Endothelial cell (in vitro differentiated cells): Measurements from ENCODE around the gene LDLRAD2. TPM values are rescaled to one million over a fixed set of nuclear protein-coding genes. Genes with fewer than 3 reads are reported as not detected.

Experiments used
- DNase-seq: peaks from one replicate; pipeline ENCODE4 v3.0.0; 2021; ENCODE audit warnings: low spot score
- H3K27ac Mint-ChIP-seq: one replicate; pipeline ENCODE4 v1.8.0; 2021; ENCODE audit warnings: mixed read lengths, inconsistent platforms; ENCODE audit not compliant: unreplicated experiment
- H3K27me3 Mint-ChIP-seq: one replicate; pipeline ENCODE4 v1.8.0; 2021; ENCODE audit warnings: mild to moderate bottlenecking, moderate library complexity, mixed read lengths, inconsistent platforms; ENCODE audit not compliant: unreplicated experiment
- H3K36me3 Mint-ChIP-seq: one replicate; pipeline ENCODE4 v1.8.0; 2021; ENCODE audit warnings: mild to moderate bottlenecking, low read depth, mixed read lengths, inconsistent platforms; ENCODE audit not compliant: unreplicated experiment
- H3K4me1 Mint-ChIP-seq: one replicate; pipeline ENCODE4 v1.8.0; 2021; ENCODE audit warnings: mild to moderate bottlenecking, mixed read lengths, inconsistent platforms; ENCODE audit not compliant: unreplicated experiment
- H3K4me3 Mint-ChIP-seq: one replicate; pipeline ENCODE4 v1.8.0; 2021; ENCODE audit warnings: mild to moderate bottlenecking, mixed read lengths, inconsistent platforms; ENCODE audit not compliant: unreplicated experiment
- H3K9me3 Mint-ChIP-seq: one replicate; pipeline ENCODE4 v1.8.0; 2021; ENCODE audit warnings: mixed read lengths, inconsistent platforms; ENCODE audit not compliant: unreplicated experiment
- total RNA-seq: library from RNA; stranded (reverse); fragmentation: NEBNext Ultra II Directional; extraction: Animal tissue kit (Norgen Biotek cat#: 25700); gene quantifications from one replicate; pipeline ENCODE4 v1.2.1, GENCODE V29; 2021; ENCODE audit not compliant: unreplicated experiment
- TF ChIP-seq, protein P1 (sequence below): fragments of 200-600 bp; sonication (generic); IDR thresholded peaks from one replicate; pipeline ENCODE4 v1.5.0; 2021; ENCODE audit warnings: antibody characterized with exemption; ENCODE audit not compliant: unreplicated experiment

The LDLRAD2 gene
- total RNA-seq, 1 donor from 2014 or later, result 1.3 TPM

GRCh38 chr1:21793104-21793503 lies 19.0 kb upstream of the LDLRAD2 start:
- Mint-ChIP-seq H3K4me3 (no peak overlapping the region), H3K4me1 (no peaks in the 10 kb centered on the region), H3K36me3 (peaks cover 9% of the 10 kb centered on the region), H3K27ac (no peak overlapping the region), H3K27me3 (peaks cover 2% of the 10 kb centered on the region), H3K9me3 (no peaks in the 10 kb centered on the region)
- no peak for DNase-seq
- TF ChIP-seq, protein P1, sequence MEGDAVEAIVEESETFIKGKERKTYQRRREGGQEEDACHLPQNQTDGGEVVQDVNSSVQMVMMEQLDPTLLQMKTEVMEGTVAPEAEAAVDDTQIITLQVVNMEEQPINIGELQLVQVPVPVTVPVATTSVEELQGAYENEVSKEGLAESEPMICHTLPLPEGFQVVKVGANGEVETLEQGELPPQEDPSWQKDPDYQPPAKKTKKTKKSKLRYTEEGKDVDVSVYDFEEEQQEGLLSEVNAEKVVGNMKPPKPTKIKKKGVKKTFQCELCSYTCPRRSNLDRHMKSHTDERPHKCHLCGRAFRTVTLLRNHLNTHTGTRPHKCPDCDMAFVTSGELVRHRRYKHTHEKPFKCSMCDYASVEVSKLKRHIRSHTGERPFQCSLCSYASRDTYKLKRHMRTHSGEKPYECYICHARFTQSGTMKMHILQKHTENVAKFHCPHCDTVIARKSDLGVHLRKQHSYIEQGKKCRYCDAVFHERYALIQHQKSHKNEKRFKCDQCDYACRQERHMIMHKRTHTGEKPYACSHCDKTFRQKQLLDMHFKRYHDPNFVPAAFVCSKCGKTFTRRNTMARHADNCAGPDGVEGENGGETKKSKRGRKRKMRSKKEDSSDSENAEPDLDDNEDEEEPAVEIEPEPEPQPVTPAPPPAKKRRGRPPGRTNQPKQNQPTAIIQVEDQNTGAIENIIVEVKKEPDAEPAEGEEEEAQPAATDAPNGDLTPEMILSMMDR, result no peak

DNA sequence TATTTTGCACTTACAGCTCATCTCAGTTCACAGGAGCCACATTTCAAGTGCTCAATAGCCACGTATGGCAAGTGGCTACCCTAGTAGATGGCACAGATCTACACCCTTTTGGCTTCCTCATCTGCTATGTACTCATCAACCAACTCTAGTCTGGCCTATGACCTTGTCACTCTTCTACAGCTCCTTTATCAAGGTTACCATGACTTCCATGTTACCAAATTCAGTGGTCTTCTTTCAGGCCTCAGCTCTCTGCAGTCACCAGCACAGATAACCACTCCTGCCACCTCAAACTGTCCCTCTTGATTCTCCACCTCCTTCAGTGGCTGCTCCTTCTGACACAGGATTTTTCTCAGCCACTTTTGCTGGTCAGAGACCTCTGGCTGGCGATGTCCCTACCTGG lies 17.4 kb upstream of the LDLRAD2 start:
- H3K36me3 Mint-ChIP-seq, result peaks cover 9% of the 10 kb centered on the region
- no peaks in the 10 kb centered on the region for H3K4me1 Mint-ChIP-seq
- H3K9me3 Mint-ChIP-seq, result no peaks in the 10 kb centered on the region
- TF ChIP-seq, protein P1, result no peak
- DNase-seq, result no peak
- H3K4me3 Mint-ChIP-seq, result no peak overlapping the region
- H3K27me3 Mint-ChIP-seq, result peaks cover 2% of the 10 kb centered on the region
- no peak overlapping the region for H3K27ac Mint-ChIP-seq

DNA sequence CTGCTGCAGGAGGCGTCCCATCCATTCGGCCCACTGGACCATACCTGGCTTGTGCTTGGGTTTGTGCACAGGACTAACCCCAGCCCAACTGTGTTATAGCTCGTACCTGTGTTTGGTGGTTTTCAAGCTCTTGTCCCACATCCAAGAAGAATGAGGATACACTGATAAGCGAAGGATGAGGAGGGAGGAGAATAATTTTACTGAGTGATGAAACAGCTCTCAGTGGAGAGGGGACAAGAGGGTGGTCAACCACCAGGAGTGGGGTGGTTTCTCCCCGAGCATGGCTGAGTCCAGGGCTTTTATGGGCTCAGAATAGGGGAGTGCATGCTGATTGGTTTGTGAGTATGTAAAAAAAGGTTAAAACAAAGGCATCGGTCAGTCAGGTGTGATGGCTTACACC lies 17.0 kb upstream of the LDLRAD2 start:
- peak overlapping the region; percentile 37 for H3K4me3 Mint-ChIP-seq
- DNase-seq, result no peak
- no peaks in the 10 kb centered on the region for H3K4me1 Mint-ChIP-seq
- TF ChIP-seq, protein P1, result no peak
- no peaks in the 10 kb centered on the region for H3K9me3 Mint-ChIP-seq
- peaks cover 2% of the 10 kb centered on the region for H3K27me3 Mint-ChIP-seq
- no peak overlapping the region for H3K27ac Mint-ChIP-seq
- peaks cover 9% of the 10 kb centered on the region for H3K36me3 Mint-ChIP-seq

DNA sequence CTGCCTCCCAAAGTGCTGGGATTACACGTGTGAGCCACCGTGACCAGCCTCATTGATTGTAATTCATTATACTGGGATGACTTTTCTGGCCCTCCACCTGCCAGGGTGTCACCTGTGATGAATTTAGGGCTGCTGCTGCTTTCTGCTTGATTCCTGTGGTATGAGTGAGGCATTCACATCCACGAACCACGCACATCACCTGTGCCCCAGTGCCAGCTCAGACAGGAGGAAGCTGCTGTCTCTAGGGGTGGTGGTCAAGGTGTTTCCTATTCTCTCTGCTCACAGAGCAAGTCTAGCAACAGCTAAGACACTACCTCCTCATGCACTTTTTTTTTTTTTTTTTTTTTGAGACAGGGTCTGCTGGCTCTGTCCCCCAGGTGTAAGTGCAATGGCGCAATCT lies 12.3 kb upstream of the LDLRAD2 start:
- Mint-ChIP-seq H3K36me3 (peaks cover 8% of the 10 kb centered on the region), H3K9me3 (no peaks in the 10 kb centered on the region), H3K4me1 (no peaks in the 10 kb centered on the region), H3K27ac (no peak overlapping the region), H3K4me3 (no peak overlapping the region), H3K27me3 (peaks cover 2% of the 10 kb centered on the region)
- TF ChIP-seq, protein P1, result no peak
- no peak for DNase-seq

GRCh38 chr1:21801100-21801499 lies 11.0 kb upstream of the LDLRAD2 start:
- no peaks in the 10 kb centered on the region for H3K4me1 Mint-ChIP-seq
- no peaks in the 10 kb centered on the region for H3K9me3 Mint-ChIP-seq
- TF ChIP-seq, protein P1, result no peak
- no peaks in the 10 kb centered on the region for H3K36me3 Mint-ChIP-seq
- DNase-seq, result no peak
- no peak overlapping the region for H3K27ac Mint-ChIP-seq
- H3K27me3 Mint-ChIP-seq, result peaks cover 2% of the 10 kb centered on the region
- H3K4me3 Mint-ChIP-seq, result no peak overlapping the region
